GM23248 (cell line): ENCODE data around the gene KCTD2.

Source experiments
- EZH2 ChIP-seq: fragments of 200-600 bp; sonication (generic); IDR thresholded peaks from 2 replicates; pipeline ENCODE4 v1.6.1; 2018; ENCODE audit warnings: antibody characterized with exemption, mild to moderate bottlenecking; ENCODE audit not compliant: insufficient read depth, poor library complexity, severe bottlenecking
- EZH2phosphoT487 ChIP-seq: fragments of 200-600 bp; sonication (generic); IDR thresholded peaks from 2 replicates; pipeline ENCODE4 v1.6.1; 2018; ENCODE audit warnings: antibody characterized with exemption, moderate library complexity, mild to moderate bottlenecking, low read depth; ENCODE audit not compliant: insufficient read depth

DNA sequence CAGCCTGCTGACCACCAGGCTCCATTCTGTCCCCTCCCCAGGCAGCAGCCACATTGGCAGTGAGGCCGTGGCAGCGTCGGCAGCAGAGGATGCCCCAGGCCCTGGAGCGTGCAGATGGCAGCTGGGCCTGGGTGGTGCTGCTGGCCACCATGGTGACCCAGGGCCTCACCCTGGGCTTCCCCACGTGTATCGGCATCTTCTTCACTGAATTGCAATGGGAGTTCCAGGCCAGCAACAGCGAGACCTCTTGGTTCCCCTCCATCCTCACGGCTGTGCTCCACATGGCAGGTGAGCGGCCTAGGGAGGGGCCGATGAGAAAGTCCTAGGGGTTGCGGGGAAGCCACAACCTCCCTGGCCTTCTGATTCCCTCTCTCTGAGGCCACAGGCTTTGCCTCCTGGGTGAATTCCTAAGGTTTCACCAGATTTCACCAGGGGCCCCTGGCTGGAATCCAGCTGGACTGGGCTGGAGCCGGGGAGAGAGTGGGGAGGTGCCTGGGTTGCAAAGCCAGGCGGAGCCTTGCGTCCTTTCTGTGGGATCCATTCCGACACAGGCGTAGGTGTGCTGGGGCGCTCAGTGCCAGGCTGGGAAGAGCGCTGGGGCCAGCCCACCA is 46.6 kb downstream of the KCTD2 start:
- TF ChIP-seq EZH2phosphoT487 (no peak), EZH2 (no peak)
